Heart left ventricle (tissue), 13 donors: Measurements from ENCODE around the gene CMC2.

Source experiments
- POLR2A ChIP-seq, 2 donors: fragments of 450-650 bp; IDR thresholded peaks; one replicate each; pipeline ENCODE4 v1.6.1; 2017; ENCODE audit warnings: antibody characterized with exemption in 2 of 2, mild to moderate bottlenecking in 2 of 2, moderate library complexity in 2 of 2
- TF ChIP-seq, protein P1 (sequence below), 12 donors: fragments of 200-600 bp; sonication (generic) in 4 of 12; IDR thresholded peaks; one replicate each; pipeline versions ENCODE4 v1.5.0 to v1.8.0; 2018 to 2022; ENCODE audit warnings: antibody characterized with exemption in 12 of 12, mild to moderate bottlenecking in 5 of 12
- donor health status: ischemic (EF 13 %, LVEDD 7.1; RV severe dilation, severe dysfunction).
- donor health status: DM: no; HTN: yes; CAD: no.
- donor health status: DM: no; HTN: no; CAD: no.
- donor health status: ischemic (EF 25% LVEDD 6.9; RV normal size, moderate dysfunction).
- donor health status: ischemic (EF 25% LVEDD 5.7; RV mildly dilated, moderate dysfunction).
- donor health status: ischemic (EF 35%, LVEDD 5.7; RV mildly dilated, moderate dysfunction).
- donor health status: nonischemic (EF 11% LVEDD 7.7; RV severe dilation, severe dysfunction).
- donor health status: DM: yes; HTN: yes; CAD: no.
- donor health status: PGD.
- donor health status: ischemic (EF 29% LVEDD 5.4; RV normal size, mild dysfunction).
- donor health status: nonischemic (EF 23%, LVEDD 6.1; RV moderate dilation, normal function).

DNA sequence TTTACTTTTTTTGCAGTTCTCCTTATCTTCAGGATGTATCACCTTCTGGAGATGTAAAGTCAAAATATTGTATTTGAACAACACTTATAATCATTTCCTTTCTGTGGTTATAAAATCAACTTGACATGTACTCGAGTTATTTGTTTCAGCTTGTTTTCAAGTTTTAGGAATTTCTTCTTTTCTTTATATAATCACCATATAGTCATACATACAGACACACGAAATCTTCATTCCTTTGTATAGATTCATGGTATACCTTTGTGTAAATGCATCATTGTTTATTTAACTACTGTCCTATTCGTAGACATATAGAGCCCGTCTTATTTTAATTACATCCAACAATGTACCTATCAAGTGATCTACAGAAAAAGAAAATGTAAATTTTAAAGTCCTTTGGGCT, 40.1 kb downstream of the CMC2 start:
- TF ChIP-seq POLR2A (IDR thresholded peaks at IDR 0.05) = no peak
- TF ChIP-seq, protein P1, sequence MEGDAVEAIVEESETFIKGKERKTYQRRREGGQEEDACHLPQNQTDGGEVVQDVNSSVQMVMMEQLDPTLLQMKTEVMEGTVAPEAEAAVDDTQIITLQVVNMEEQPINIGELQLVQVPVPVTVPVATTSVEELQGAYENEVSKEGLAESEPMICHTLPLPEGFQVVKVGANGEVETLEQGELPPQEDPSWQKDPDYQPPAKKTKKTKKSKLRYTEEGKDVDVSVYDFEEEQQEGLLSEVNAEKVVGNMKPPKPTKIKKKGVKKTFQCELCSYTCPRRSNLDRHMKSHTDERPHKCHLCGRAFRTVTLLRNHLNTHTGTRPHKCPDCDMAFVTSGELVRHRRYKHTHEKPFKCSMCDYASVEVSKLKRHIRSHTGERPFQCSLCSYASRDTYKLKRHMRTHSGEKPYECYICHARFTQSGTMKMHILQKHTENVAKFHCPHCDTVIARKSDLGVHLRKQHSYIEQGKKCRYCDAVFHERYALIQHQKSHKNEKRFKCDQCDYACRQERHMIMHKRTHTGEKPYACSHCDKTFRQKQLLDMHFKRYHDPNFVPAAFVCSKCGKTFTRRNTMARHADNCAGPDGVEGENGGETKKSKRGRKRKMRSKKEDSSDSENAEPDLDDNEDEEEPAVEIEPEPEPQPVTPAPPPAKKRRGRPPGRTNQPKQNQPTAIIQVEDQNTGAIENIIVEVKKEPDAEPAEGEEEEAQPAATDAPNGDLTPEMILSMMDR (IDR thresholded peaks at IDR 0.05) = no peak
